Measurements from ENCODE around the gene ERAL1.
"Not testable (repeated sequence)": the region's sequence is repeated elsewhere in the genome, so short reads cannot be mapped to it uniquely, and the experiment has no call there.

The ERAL1 gene

DNA sequence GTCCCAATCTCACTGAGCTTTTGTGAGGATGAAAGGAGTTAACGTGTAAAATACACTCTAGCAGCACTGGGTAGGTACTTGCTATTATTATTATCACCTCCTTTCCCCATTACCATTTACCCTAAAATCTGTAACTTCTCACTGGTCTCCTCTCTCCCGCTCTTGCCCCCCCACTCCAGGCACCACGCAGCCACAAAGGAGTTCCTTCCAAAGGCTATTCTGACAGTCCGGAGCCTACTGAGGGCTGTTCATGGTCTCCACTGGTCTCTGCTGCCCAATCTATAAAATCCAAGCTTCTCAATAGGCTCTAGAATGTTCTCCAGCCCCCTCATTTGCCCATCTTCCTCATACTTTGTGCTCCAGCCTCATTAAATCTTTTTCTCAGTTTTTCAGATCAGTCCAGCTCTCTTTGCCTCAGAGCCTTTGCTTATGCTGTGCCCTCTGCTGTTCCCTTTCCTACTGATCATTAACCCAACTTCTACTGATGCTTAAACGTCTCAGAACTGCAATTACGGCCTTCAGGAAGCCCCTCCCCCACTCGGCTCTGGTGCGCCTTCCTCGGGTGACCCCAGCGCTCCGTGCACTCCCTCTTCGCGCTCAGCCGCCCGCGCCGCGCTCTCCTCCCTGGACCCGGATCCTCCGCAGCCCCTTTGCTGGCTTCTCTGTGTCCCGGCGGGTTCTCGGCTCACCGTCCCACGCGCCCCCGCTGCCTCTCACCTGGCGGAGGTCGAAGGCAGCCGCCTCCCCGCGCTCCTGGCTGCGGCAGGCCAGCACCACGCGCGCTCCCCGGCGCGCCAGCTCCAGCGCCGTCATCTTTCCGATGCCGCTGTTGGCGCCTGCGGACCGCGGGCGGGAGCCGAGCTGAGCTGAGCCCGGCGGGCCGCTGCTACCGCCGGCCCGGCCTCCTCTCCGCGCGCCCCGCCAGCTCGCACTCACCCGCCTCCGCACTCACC is 47.3 kb downstream of the ERAL1 start:
- DNase-seq, result peak; percentile 80

DNA sequence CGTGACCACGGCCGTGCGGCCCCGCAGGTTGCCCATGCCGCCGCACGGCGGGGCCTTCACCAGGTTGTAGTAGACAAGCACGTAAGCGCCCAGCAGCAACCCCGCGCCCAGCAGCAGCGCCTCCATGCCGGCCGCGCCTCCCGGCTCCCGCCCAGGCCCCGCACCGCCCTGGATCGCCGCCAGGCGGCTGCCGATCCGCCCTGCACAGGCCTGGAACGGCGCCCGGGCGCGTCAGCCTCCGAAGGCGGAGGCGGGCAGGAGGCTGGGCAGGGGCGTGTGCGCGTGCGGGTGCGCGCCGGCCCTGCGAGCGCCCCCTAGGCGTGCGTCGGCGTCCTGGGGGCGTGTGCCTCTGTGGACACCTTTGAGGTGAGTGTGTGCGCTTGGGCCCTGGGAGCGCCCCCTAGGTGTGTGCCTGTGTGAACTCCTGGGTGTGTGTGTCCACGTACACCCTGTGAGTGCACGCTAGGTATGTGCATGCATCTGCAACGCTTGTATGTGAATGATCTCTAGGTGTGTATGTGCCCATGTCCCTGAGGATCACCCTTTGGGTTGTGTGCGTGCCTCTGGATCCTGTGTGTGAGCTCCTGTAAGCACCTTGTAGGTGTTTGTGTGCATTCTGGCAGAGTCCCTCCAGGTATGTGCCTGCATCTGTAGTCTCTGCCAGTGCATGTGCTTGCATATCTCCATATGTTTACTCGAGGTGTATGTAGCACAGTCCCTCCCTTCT is 48.2 kb downstream of the ERAL1 start, which contains the start of gene DHRS13:
Gene DHRS13 (minus strand): TSS at position 261 of the 727 bp plus-strand sequence. CDS start 135 bp downstream, at position 126.
- peak; percentile 97 for DNase-seq

DNA sequence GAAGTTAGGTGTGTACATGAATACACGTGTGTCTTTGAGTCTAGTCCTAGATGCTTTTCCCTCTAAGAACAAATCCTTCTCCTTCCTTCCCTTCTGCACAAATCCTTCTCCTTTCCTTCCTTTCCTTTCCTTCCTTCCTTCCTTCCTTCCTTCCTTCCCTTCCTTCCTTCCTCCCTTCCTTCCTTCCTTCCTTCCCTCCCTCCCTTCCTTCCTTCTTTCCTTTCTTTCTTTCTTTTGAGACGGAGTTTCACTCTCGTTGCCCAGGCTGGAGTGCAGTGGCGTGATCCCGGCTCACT is 48.7 kb downstream of the ERAL1 start:
- not testable (repeated sequence) for DNase-seq

DNA sequence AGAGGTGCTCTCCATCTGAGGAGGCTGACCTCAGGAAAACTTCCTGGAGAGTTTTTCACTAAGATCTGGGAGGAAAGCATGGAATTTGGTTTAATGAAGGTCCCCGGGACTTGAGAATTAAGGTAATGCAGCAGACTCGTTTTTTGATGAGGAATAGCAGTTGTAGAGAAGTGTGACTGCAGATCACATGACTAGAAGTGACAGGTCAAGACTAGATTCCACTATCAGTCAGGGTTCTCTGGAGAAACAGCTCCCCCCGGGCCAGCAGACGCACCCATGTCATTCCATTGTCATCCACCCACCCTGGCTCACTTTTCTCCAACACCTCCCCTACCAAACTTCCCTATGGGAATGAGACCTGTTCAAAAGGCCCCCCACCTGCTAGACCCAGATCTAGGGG is 50.0 kb downstream of the ERAL1 start:
- DNase-seq, result no peak

DNA sequence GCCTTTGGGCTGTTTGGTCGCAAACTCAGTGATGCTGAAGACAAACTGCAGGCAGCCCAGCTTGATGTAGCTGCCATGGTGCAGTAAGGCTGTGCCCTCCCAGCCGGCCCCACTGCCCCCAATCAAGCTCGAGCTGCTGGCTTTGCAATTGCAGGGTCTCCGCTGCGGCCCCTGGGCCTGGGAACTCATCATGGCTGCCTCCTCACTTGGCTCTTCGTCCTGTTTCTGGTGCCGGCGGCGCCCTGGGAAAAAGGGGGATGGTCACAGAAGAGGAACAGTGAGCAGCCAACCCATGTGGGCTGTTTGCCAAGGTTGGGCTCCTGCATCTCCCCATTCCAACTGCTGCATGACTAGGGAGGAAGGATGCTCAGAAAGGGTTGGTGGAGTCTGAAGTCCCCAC is 51.5 kb downstream of the ERAL1 start:
- no peak for DNase-seq

DNA sequence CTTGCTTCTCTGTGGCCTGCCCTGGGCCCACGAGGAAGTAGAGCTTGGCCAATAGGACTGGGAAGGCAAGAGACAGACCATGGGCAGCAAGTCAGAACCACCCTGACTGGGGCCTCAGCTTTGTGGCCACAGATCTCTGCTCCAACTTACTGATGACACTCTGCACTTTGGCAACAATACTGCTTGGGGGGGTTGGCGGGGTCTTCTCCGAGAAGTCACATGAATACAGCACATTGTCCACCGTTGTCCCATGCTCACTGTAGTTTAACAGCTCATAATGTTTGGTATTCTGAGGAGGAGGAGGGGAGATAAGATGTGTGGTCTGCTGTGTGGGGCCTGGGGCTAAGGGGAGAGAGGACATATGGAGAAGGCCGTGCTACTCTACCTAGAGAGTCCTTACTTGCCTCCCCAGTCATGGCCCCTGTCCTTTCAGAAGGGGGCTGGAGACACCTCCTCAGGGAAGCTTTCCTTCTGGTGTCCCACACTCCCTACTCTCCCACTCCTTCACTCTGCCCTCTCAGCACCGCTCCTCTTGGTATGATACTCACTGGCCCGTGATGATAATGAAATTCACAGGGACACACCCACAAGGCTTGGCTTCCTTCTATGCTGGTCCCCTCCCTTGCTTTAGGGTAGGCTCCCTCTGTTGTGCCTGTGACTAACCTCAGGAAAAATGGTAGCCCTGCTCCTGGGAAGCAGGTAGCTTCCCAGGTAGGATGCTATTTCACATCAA is 52.1 kb downstream of the ERAL1 start:
- DNase-seq, result no peak

DNA sequence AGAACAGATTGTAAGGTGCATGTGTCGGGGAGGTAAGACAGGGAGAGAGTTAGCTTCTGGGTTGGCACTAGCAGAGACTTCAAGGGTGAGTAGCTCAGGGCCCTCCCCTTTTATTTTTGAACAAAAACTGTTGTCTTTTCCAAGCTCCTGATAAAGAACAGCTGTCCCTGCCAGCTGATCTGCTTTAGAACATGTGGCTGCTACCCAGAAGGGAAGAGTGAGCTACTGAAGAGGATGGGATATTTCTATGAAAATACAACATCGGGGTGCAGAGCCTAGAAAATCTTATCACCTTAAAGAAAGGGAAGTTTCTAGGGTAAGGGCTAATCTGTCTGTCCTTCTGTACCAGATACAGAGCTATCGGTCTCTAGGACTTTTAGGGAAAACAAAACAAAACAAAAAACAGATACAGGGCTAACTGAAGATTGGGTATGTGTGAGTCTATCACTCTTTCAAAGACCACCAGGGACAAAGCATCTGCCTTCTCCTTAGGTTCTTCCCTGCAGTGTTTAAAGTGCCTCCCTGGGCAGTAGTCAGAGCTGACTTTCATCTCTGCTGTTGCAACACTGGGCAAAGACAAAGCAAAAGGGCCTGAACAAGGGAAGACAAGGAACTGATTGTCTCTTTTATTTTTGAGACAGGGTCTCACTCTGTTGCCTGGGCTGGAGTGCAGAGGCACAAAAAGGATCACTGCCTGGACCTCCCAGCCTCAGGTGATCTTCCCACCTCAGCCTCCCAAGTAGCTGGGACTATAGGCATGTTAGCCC is 53.1 kb downstream of the ERAL1 start:
- no peak for DNase-seq

DNA sequence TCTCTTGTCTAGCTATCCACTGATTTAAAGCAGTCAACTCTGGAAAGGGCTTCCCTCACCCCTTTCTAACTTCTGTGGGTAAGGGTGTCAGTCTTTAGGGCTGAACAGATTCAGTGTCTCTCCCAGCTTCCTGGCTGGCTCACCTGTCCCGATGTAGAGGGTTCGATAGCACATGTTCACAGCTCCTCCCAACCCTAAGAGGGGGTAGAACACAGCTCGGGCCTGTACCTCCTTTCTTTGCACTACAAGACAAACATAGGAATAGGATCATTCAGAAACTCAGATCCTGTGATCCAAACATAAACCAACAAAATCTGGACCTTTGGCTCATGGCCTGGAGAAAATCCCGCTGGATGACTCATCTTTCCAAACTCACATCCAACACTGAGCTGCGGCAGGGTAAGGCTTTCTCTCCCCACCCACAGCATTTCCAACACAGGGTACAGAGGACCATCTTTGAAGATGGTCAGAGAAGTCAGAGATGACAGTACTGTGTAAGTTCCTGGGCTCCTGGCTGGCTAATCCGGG is 53.9 kb downstream of the ERAL1 start:
- DNase-seq, result no peak

DNA sequence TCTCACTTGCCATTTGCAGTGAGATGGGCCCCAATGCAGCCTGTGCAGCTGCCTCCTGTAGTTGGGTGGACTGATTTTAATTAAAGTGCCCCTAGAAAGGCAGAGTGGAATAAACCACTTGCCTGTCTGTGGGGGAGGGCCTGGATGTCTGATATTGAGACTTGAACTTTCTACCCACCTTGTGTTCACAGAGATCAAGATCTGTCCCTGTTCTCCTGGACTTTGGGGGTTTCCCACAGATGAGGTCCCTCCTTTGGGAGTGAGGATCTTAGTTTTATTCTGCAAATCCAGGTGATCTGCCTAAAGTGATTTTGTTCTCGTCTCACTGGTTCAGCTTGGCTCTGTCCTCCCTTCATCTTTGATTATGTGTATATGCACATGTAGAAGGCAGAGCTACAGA is 55.7 kb downstream of the ERAL1 start:
- no peak for DNase-seq

Measured in NCI-H82 (cell line).